DND-41 (cell line): ENCODE data around the gene EXOC4.

Experiments used
- CTCF ChIP-seq: IDR thresholded peaks from 2 replicates; pipeline ENCODE4 v1.5.1; 2012; ENCODE audit warnings: borderline replicate concordance, low read length, moderate library complexity, mild to moderate bottlenecking; ENCODE audit not compliant: poor library complexity, severe bottlenecking; ENCODE audit errors: extremely low read depth
- EZH2 ChIP-seq: IDR thresholded peaks from 3 replicates; pipeline ENCODE4 v1.6.1; 2012; ENCODE audit warnings: borderline replicate concordance, low read depth, mild to moderate bottlenecking, moderate library complexity, low read length, inconsistent platforms; ENCODE audit not compliant: severe bottlenecking

GRCh38 chr7:133691727-133692610 lies 439.1 kb downstream of the EXOC4 start:
- TF ChIP-seq CTCF (no peak), EZH2 (no peak)
